ENCODE measurements around the gene HMGCLL1.

DNA sequence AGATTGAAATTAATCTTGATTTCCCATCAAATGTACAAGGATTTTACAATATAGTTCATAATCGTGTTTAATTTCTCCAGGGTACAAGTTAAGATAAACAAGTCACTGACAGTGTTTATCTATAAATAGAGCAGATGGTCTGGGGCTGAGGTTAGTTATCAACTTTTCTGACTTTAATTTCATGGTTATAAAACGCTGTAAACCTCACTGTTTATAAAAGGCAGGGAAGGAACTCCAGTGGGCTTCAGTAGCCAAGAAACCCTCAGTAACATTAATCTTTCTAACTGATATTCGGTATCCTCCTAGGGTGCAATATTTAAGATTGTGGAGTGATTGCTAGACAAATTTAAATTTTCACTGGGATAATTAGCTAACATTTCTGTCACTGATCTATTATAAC, 183.1 kb downstream of the HMGCLL1 start:
- TF ChIP-seq CTCF (conservative IDR thresholded peaks at IDR 0.05; ENCODE audit: low read length) (no peak), EZH2phosphoT487 (IDR thresholded peaks at IDR 0.05; ENCODE audit: borderline replicate concordance) (no peak)

Measured in Loucy (cell line).